ENCODE data around the gene RBM39.

- TF ChIP-seq, protein P1, sequence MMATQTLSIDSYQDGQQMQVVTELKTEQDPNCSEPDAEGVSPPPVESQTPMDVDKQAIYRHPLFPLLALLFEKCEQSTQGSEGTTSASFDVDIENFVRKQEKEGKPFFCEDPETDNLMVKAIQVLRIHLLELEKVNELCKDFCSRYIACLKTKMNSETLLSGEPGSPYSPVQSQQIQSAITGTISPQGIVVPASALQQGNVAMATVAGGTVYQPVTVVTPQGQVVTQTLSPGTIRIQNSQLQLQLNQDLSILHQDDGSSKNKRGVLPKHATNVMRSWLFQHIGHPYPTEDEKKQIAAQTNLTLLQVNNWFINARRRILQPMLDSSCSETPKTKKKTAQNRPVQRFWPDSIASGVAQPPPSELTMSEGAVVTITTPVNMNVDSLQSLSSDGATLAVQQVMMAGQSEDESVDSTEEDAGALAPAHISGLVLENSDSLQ (IDR thresholded peaks at IDR 0.05), result no peak
- TF ChIP-seq SP1 (IDR thresholded peaks at IDR 0.05) (no peak), SUZ12 (IDR thresholded peaks at IDR 0.05) (no peak)
Measured at GRCh38 chr20:35673884-35674283, 68.2 kb downstream of the RBM39 start.
